ES-I3 (cell line): ENCODE results near the gene UBE2J1.
"Not testable (repeated sequence)": the region's sequence is repeated elsewhere in the genome, so short reads cannot be mapped to it uniquely, and the experiment has no call there.

ENCODE experiments used
- H3K36me3 ChIP-seq: 2 replicates; pipeline ENCODE4 v1.6.1; 2013; ENCODE audit warnings: mild to moderate bottlenecking, low read length, control low read depth, moderate library complexity; ENCODE audit not compliant: insufficient read depth
- H3K4me1 ChIP-seq: 2 replicates; pipeline ENCODE4 v1.6.1; 2013; ENCODE audit warnings: mild to moderate bottlenecking, control low read depth, low read length; ENCODE audit not compliant: insufficient read depth
- H3K9ac ChIP-seq: 2 replicates; pipeline ENCODE4 v1.6.1; 2013; ENCODE audit warnings: low read depth, mild to moderate bottlenecking, low read length, moderate library complexity
- H3K9me3 ChIP-seq: 2 replicates; pipeline ENCODE4 v1.6.1; 2013; ENCODE audit warnings: mild to moderate bottlenecking, low read length, moderate library complexity; ENCODE audit not compliant: control insufficient read depth, insufficient read depth

Gene UBE2J1

DNA sequence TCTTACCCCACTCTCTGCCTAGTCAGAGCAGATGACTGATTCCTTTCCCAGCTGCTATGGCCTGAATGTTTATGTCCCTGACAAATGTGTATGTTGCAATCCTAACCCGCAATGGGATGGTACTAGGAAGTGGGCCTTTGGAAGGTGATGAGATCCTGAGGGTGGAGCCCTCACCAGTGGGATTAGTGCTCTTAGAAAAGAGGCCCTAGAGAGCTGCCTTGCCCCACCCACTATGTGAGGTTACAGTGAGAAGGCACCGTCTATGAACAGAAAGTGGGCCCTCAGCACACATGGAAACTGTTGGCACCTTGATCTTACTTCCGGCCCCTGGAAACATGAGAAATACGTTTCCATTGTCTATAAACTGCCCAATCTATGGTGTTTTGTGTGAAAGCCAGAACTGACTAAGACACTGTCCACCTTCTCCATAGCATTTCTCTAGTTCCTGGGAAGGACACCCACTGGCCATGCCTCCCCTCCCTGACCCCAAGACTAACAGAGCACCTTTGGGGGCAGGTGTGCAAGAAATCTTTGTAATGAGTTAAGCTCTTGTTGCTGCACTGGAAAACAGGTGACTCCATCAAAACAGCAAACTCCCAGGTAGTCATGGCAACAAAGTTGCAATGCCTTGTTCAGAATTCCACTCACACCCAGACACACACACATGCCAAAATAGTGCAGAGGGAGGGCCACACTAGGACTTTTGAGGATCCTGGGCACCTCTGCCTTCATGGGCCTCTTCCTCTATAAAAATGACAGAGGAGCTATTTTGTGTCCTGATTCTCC, 53.6 kb downstream of the UBE2J1 start:
- H3K9ac ChIP-seq: no peak overlapping the region
- H3K9me3 ChIP-seq: no peaks in the 10 kb centered on the region
- no peaks in the 10 kb centered on the region for H3K36me3 ChIP-seq
- peaks cover 22% of the 10 kb centered on the region for H3K4me1 ChIP-seq

DNA sequence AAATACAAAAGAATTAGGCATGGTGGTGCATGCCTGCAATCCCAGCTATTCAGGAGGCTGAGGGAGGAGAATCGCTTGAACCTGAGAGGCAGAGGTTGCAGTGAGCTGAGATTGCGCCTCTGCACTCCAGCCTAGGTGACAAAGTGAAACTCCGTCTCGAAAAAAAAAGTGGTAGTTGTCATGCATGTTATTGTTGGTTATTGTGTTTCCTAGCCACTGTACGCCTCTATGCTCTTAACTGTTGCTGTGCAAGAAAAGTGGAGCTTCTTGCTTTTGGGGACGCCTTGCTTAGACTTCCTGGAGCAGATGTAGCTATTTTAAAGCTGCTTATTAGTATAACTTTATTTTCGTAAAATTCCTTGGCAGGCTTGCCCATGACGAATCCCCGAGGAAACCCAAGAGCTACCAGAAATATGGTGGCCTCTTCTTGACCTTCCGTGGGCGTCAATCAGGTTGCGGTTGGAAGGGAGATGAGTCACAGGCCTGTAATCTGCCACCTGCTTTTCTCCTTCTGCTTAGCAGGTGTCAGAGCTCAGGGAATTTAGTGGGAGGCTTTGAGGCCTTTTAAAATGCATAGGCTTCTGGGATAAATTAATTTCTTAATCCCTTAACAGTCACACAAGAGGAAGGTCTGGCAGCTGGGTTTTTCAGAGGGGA, 54.7 kb downstream of the UBE2J1 start:
- no peaks in the 10 kb centered on the region for H3K36me3 ChIP-seq
- no peak overlapping the region for H3K9ac ChIP-seq
- H3K9me3 ChIP-seq: no peaks in the 10 kb centered on the region
- peaks cover 22% of the 10 kb centered on the region for H3K4me1 ChIP-seq

DNA sequence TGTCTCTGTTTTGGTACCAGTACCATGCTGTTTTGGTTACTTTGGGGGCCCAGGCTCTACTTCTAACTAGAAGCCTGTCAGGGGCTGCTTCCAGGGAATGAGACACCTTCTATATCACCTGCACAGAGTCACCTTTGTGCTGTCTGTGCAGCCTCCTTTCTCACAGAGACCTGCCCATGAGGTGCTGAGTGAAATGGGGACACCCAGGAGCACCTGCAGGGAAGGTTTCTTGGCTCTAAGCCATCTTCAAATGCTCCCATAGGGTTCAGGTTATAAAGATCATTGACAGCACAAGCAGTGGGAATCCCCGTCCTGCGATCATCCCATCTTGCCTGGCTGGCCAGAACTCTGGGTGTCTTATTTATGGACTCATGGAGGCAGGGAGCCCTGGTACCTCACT, 56.5 kb downstream of the UBE2J1 start:
- peaks cover 22% of the 10 kb centered on the region for H3K4me1 ChIP-seq
- H3K9me3 ChIP-seq: no peaks in the 10 kb centered on the region

DNA sequence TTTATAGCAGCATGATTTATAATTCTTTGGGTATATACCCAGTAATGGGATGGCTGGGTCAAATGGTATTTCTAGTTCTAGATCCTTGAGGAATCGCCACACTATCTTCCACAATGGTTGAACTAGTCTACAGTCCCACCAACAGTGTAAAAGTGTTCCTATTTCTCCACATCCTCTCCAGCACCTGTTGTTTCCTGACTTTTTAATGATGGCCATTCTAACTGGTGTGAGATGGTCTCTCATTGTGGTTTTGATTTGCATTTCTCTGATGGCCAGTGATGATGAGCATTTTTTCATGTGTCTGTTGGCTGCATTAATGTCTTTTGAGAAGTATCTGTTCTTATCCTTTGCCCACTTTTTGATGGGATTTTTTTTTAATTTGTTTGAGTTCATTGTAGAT, 57.4 kb downstream of the UBE2J1 start:
- H3K36me3 ChIP-seq, H3K9me3 ChIP-seq, H3K9ac ChIP-seq: not testable (repeated sequence)
- peaks cover 22% of the 10 kb centered on the region for H3K4me1 ChIP-seq

More for the DNA sequence above, 56.5 kb downstream of the UBE2J1 start:
- Histone ChIP-seq H3K9ac (no peak overlapping the region), H3K36me3 (no peaks in the 10 kb centered on the region)

DNA sequence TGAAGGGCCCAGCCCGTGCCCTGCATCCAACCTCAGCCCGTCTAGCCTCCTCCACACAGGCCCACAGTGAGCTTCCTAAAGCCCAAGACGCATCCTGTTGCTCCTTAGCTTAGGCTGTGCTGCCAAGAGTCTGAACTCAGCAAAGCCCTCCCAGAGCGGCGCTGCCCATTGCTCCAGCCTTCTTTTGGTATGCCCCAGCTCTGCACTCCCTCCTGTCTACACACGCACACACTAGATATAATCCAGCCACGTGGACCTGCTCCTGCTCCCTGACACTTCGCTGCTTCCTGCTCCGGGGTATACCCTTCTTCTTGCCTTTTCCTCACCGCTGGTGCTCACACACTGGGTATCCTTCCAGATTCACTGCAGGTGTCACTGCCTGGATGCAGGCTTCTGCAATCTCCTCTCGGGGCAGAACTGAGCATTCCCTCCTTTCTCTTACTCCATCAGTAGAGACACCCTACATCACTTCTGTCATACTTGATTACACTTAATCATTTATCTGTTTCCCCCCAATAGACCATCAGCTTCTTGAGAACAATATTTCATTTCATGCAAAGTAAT, 61.2 kb downstream of the UBE2J1 start:
- Histone ChIP-seq H3K9ac (no peak overlapping the region), H3K36me3 (no peaks in the 10 kb centered on the region), H3K4me1 (peaks cover 7% of the 10 kb centered on the region; the same call in 1 of the 2 replicates), H3K9me3 (no peaks in the 10 kb centered on the region)

DNA sequence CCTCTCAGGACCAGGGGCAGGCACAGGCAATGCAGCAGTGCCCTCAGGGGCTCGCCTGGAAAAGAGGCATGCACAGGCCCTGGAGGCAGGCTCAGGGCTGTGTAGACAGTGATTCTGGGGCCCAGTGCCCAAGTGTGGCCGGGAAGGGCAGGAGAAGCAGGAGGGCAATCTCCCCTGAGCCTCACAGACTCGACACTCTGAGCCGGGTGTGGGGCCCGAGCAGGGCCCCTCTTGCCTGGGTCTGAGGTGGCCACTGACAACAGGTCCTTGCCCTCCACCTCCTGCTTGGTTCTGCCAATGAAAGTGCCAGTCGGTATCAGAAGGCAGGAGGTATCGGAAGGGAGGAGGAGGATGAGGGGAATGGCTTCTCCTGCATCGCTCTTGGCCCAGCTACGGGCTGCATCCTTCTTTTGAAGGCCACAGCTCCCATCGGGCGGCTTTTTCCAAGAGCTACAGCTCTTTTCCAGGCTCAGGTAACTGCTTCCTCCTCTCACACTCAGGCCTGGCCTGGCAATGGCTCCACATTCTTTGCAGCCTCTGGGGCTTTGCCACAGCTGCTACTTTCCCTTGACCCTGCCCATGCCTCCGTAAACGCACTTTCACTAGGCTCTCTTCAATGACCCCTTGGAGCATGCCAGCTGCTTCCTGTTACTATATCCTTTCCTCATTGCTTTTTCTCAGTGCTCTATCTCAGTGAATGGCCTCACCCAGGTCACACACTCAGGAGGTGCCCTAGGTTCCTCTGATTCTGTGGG, 61.9 kb downstream of the UBE2J1 start:
- Histone ChIP-seq H3K36me3 (no peaks in the 10 kb centered on the region), H3K9ac (no peak overlapping the region), H3K9me3 (no peaks in the 10 kb centered on the region), H3K4me1 (peaks cover 10% of the 10 kb centered on the region; the same call in 1 of the 2 replicates)

DNA sequence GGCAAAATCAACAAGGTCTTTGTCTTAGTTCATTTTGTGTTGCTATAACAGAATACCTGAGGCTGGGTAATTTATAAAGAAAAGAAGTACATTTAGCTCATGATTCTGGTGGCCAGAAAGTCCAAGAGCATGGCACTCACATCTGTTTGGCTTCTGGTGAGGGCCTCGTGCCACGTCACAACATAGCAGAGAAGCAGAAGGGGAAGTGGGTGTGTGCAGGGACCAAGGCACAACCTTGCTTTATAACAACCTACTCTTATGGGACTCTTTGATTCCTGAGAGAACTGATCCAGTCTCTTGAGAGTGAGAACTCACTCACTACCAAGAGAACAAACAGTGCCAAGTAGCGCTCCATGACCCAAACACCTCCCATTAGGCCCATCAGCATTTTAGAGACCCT, 62.8 kb downstream of the UBE2J1 start:
- H3K36me3 ChIP-seq: no peaks in the 10 kb centered on the region
- peaks cover 18% of the 10 kb centered on the region; the same call in 1 of the 2 replicates for H3K4me1 ChIP-seq
- no peaks in the 10 kb centered on the region for H3K9me3 ChIP-seq
- no peak overlapping the region for H3K9ac ChIP-seq

DNA sequence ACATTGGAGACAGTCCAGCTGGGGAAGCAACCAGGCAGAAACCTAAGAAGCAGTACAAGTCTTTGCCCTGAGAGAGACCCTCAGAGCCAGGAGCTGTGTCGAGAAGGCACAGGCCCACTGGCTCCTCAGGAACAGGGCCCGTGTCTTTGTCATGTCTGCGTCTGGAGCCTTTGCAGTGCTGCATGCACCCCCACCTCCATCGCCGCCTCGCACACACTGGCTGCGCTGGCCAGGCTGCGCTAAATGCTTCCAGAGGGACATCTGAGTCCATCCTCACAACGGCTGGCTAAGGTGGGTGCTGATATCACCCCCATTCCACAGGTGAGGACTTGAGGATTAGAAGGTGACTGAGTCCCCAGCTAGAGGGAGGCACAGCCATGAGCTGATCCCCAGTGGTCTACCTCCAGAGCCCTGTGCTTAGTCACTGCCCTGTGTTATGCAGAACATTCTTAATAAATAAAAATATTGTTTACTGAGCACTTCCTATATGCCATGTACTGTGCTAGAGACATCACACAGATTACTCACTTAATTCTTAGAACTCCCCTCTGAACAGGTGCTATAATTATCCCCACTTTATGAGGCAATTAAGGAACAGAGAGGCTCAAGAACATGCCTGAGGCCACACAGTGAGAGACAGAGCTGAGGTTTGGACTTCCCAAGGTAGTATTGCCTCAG, 65.0 kb downstream of the UBE2J1 start:
- Histone ChIP-seq H3K36me3 (no peaks in the 10 kb centered on the region), H3K4me1 (peaks cover 19% of the 10 kb centered on the region; the same call in 1 of the 2 replicates), H3K9me3 (no peaks in the 10 kb centered on the region), H3K9ac (no peak overlapping the region)

DNA sequence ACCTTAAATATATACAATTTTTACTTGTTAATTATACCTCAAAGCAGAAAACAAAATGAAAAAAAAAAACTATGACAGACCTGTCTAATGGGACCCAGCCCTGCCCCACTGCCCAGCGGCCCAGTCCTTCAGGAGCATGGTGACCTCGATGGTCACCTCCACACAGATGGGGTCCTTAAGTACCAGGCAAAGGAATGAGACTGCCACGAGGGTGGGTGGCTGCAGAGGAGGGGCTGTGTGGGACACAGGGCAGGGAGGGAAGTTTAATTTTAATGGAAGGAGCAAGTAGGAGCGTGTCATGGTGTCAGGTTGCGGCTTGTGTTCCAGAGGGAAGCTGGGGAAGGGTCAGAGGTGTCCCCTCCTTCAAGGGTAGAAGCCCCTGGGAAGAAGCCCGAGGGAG, 66.0 kb downstream of the UBE2J1 start:
- H3K4me1 ChIP-seq: peaks cover 19% of the 10 kb centered on the region; the same call in 1 of the 2 replicates
- no peaks in the 10 kb centered on the region for H3K9me3 ChIP-seq
- no peaks in the 10 kb centered on the region for H3K36me3 ChIP-seq
- no peak overlapping the region for H3K9ac ChIP-seq

DNA sequence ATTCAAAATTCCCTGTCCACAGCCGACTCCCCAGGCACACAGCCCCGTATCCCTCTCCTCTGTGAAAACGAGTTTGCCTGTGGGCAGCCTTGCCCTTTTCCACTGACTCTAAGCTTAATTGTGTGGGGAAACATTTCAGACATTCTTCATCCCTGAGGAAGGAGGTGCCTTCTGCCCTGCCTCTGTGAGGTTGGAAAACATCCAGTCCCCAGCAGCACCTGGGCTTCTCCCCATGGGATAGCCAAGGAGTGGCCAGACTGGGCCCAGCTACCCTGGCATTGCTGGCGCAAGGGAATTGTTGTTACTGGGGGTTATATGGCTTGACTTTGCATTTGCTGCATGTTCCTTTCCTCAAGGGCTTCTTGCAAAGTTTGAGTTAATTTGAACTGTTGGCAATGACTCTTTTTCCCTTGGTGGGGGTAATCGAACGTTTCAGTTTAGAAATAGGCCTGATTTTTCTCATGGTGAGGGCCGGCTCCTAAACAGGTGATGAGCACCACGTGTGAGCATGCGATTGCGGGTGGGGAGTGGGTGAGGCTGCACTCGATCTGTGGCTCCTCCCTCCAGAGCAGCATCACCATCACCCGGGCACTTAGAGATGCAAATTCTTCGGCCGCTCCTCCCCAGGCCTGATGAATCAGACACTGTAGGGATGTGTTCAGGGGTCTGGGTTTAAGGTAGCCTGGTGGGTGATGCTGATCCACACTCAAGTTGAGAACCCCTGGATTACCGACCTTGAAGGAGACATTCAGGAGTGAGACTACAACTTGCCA, 67.4 kb downstream of the UBE2J1 start:
- H3K36me3 ChIP-seq: no peaks in the 10 kb centered on the region
- H3K9ac ChIP-seq: no peak overlapping the region
- peaks cover 19% of the 10 kb centered on the region; the same call in 1 of the 2 replicates for H3K4me1 ChIP-seq
- H3K9me3 ChIP-seq: no peaks in the 10 kb centered on the region

DNA sequence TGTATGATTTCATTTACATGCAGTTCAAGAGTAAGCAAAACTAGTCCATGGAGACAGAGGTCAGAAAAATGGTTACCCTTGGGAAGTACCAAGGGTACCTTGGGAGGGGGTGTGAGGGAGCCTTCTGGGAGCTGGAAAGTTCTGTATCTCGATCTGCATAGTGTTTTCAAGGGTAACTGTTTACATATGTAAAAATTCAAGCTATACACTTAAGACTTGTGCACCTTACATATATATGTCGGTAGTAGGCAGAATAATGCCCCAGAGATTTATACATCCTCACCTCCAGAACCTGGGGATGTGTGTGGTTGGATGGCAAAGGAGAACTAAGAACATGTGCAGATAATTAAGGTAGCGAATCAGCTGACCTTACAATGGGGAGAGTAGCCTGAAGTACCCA, 68.4 kb downstream of the UBE2J1 start:
- Histone ChIP-seq H3K4me1 (peaks cover 19% of the 10 kb centered on the region; the same call in 1 of the 2 replicates), H3K36me3 (no peaks in the 10 kb centered on the region), H3K9me3 (no peaks in the 10 kb centered on the region), H3K9ac (no peak overlapping the region)

DNA sequence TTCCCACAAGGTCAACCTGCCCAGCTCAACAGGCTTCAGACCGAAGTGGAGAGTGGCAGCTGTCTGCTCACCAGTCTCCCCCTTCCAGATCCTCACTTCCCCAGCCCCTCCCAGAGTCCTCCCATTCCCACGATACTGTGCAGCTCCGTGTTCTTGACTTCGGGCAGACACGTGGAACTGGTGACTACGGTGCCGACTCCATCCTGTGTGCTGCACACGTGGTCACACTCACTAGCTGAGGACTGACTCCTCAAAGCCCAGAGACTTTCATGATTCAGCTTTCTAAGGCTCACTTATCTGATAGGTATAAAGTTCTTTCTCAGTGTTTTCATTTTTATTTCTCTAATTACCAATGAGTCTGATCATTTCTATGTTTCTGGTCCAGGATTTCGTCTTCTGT, 69.8 kb downstream of the UBE2J1 start:
- no peak overlapping the region for H3K9ac ChIP-seq
- no peaks in the 10 kb centered on the region for H3K36me3 ChIP-seq

DNA sequence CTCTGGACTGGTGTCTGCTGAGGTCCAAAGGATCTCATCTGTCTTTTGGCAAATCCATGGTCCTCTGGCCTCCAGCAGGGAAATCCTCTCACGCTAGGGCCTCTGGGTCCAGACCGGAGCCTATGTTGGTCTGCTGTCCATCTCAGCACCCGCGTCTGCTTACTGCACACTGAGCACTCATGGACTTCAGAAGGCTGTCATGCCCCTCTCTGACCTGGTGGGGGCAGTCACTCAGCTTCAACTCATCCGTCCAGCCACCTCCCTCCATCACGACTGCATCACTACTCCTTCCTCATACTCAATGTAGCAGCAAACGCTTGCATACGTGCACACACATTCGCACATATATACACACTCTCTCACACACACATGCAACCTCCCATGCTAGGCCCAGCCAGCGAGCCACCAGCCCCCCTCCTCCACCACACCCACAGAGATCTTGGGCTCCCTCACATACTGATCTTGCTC, 70.7 kb downstream of the UBE2J1 start:
- H3K4me1 ChIP-seq: peaks cover 17% of the 10 kb centered on the region; the same call in 1 of the 2 replicates
- no peaks in the 10 kb centered on the region for H3K36me3 ChIP-seq
- no peak overlapping the region for H3K9ac ChIP-seq
- H3K9me3 ChIP-seq: no peaks in the 10 kb centered on the region

More for the DNA sequence above, 69.8 kb downstream of the UBE2J1 start:
- Histone ChIP-seq H3K9me3 (no peaks in the 10 kb centered on the region), H3K4me1 (peaks cover 19% of the 10 kb centered on the region; the same call in 1 of the 2 replicates)
